ENCODE results near the gene SOX18. TPM values are rescaled to one million over a fixed set of nuclear protein-coding genes. Genes with fewer than 3 reads are reported as not detected.

Gene SOX18
- total and polyA plus RNA-seq, 2 of the 8 experiments (the other 6 are each of a cell fraction or from before 2014, with no cell fraction given): 0.09 TPM; not detected in 1

- TF ChIP-seq EZH2 (IDR thresholded peaks at IDR 0.05; ENCODE audit: low read depth, low read length, severe bottlenecking) (no peak), SAP30 (IDR thresholded peaks at IDR 0.05; ENCODE audit: insufficient read depth, insufficient replicate concordance, low read length) (no peak), ASH2L (IDR thresholded peaks at IDR 0.05; ENCODE audit: low read length) (no peak), POLR2A (IDR thresholded peaks at IDR 0.05; ENCODE audit: control extremely low read depth in 1 of 2, low read depth in 2 of 2, low read length in 2 of 2) (no peak), RBBP5 (IDR thresholded peaks at IDR 0.05; ENCODE audit: borderline replicate concordance, low read depth, low read length) (no peak), JUN (IDR thresholded peaks at IDR 0.05; ENCODE audit: low read depth, low read length) (no peak), JUND (IDR thresholded peaks at IDR 0.05; ENCODE audit: low read length) (no peak), BRCA1 (IDR thresholded peaks at IDR 0.05; ENCODE audit: low read depth, low read length) (no peak), MAFK (IDR thresholded peaks at IDR 0.05; ENCODE audit: low read depth, low read length) (no peak)
Observed at GRCh38 chr20:64071341-64072332, 22.2 kb upstream of the SOX18 start (continued).

Data from H1 (cell line).